ENCODE results near the gene SPATA24. TPM values are rescaled to one million over a fixed set of nuclear protein-coding genes. Genes with fewer than 3 reads are reported as not detected.
A peak's percentile ranks its signal among the peaks of the same experiment; 100 is the strongest.

Gene SPATA24
- total and polyA plus RNA-seq, 2 of the 13 experiments (the other 11 are each of a cell fraction or from before 2014, with no cell fraction given), result 6.0 to 11.1 TPM

GRCh38 chr5:139439013-139439903 lies 35.4 kb upstream of the SPATA24 start, which contains the start of gene DNAJC18 (continued):
- TF ChIP-seq GFI1 (CRISPR knock-in tag; IDR thresholded peaks at IDR 0.05; ENCODE audit: borderline replicate concordance) (no peak), HOMEZ (CRISPR knock-in tag; IDR thresholded peaks at IDR 0.05; ENCODE audit: low read depth) (no peak; the same call in 1 of the 2 replicates), ARNT2 (CRISPR knock-in tag; IDR thresholded peaks at IDR 0.05; ENCODE audit: low read depth) (no peak), STAT6 (CRISPR knock-in tag; IDR thresholded peaks at IDR 0.05; ENCODE audit: borderline replicate concordance) (no peak), ZNF329 (CRISPR knock-in tag; IDR thresholded peaks at IDR 0.05; ENCODE audit: low read depth) (no peak), CENPBD1 (CRISPR knock-in tag; IDR thresholded peaks at IDR 0.05; ENCODE audit: borderline replicate concordance, low read depth) (no peak), HMG20A (CRISPR knock-in tag; IDR thresholded peaks at IDR 0.05; ENCODE audit: borderline replicate concordance) (no peak), ZBED4 (CRISPR knock-in tag; IDR thresholded peaks at IDR 0.05; ENCODE audit: borderline replicate concordance) (no peak), ASH2L (IDR thresholded peaks at IDR 0.05; ENCODE audit: insufficient read length, low read depth, low read length) (peak; percentile 66), ZNF143 (CRISPR knock-in tag; IDR thresholded peaks at IDR 0.05) (peak; percentile 98), PRDM15 (CRISPR knock-in tag; IDR thresholded peaks at IDR 0.05) (no peak), THAP8 (CRISPR knock-in tag; IDR thresholded peaks at IDR 0.05; ENCODE audit: borderline replicate concordance) (0 out of 2 replicates have a peak, but pooled peaks have one; percentile 36), NFKB2 (CRISPR knock-in tag; IDR thresholded peaks at IDR 0.05; ENCODE audit: borderline replicate concordance) (no peak; the same call in 1 of the 2 replicates)

Data from HepG2 (cell line).